ENCODE results near the gene TUBAL3.

DNA sequence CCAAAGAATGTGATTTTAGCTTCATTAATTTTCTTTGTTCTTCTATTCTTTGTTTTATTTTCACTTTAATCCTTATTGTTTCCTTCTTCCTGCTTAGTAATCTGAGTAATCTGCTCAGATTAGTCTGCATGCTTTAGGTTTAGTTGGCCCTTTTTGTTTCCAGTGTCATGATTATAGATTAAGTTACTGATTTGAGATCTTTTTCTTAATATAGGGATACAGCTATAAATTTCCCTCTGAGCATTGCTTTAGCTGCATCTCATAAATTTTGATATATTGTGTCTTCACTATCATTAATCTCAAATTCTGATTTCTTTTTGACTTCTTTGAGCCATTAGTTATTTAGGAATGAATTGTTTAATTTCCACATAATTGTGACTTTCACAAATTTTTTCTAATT is 14.0 kb upstream of the TUBAL3 start:
- TF ChIP-seq, protein P1, sequence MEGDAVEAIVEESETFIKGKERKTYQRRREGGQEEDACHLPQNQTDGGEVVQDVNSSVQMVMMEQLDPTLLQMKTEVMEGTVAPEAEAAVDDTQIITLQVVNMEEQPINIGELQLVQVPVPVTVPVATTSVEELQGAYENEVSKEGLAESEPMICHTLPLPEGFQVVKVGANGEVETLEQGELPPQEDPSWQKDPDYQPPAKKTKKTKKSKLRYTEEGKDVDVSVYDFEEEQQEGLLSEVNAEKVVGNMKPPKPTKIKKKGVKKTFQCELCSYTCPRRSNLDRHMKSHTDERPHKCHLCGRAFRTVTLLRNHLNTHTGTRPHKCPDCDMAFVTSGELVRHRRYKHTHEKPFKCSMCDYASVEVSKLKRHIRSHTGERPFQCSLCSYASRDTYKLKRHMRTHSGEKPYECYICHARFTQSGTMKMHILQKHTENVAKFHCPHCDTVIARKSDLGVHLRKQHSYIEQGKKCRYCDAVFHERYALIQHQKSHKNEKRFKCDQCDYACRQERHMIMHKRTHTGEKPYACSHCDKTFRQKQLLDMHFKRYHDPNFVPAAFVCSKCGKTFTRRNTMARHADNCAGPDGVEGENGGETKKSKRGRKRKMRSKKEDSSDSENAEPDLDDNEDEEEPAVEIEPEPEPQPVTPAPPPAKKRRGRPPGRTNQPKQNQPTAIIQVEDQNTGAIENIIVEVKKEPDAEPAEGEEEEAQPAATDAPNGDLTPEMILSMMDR (IDR thresholded peaks at IDR 0.05; ENCODE audit: low read depth, low read length) = no peak
- no peak for TF ChIP-seq EZH2phosphoT487 (IDR thresholded peaks at IDR 0.05; ENCODE audit: low read depth)
